Subcutaneous preadipocyte (primary cell): ENCODE results near the gene CCT4. TPM values are rescaled to one million over a fixed set of nuclear protein-coding genes. Genes with fewer than 3 reads are reported as not detected.

Source experiments
- small RNA-seq: library from RNA; depleted of rRNA; stranded (forward); fragments of <200 nt; gene quantifications from one replicate; pipeline ENCODE3, GENCODE V24; 2012
- total RNA-seq: library from RNA; depleted of rRNA; stranded (reverse); fragments of >200 nt; gene quantifications from 2 replicates; pipeline ENCODE4 v1.2.3, GENCODE V29; 2012

The CCT4 gene
- total RNA-seq: 163 and 197 TPM in 2 replicates

GRCh38 chr2:61888267-61889055 is at the start of gene CCT4:
Gene CCT4 (minus strand): TSS chr2:61888656. CDS start chr2:61888507, 149 bp downstream.

GRCh38 chr2:61905372-61906185 is 17.1 kb upstream of the CCT4 start, which contains the start of gene COMMD1:
Gene COMMD1 (plus strand): TSS chr2:61905674. CDS start chr2:61905679, 5 bp downstream.

GRCh38 chr2:61853847-61854563 is 34.5 kb downstream of the CCT4 start, which contains the start of gene FAM161A:
Gene FAM161A (minus strand): TSS chr2:61854060. CDS start chr2:61854041, 19 bp downstream.

Small RNA genes within 50 kb of the gene (small RNA-seq; reads per million reads assigned to genes)
- not detected for gene RF00019

Other genes with a start within 250 kb of the CCT4 start
- 1.5 and 2.5 TPM in 2 replicates for gene FAM161A, start 34.6 kb downstream of the CCT4 start, total RNA-seq
- 29.5 and 47.8 TPM in 2 replicates for gene COMMD1, start 17.0 kb upstream of the CCT4 start, total RNA-seq